Thymus (tissue), 11 donors: ENCODE measurements around the gene RNF166. TPM values are rescaled to one million over a fixed set of nuclear protein-coding genes. Genes with fewer than 3 reads are reported as not detected.

Source experiments
- DNase-seq, 9 donors: peaks; one replicate each; pipeline ENCODE4 v3.0.0-alpha.2; 2013; ENCODE audit warnings: low spot score in 9 of 9, low read depth in 6 of 9, missing footprints in 1 of 9
- H3K27ac ChIP-seq, 2 donors: one replicate each; pipeline ENCODE4 v1.5.1; 2013; ENCODE audit warnings: control low read depth in 1 of 2, low read depth in 1 of 2, low read length in 1 of 2, mild to moderate bottlenecking in 1 of 2, moderate library complexity in 1 of 2
- H3K27me3 ChIP-seq, 2 donors: one replicate each; pipeline ENCODE4 v1.5.1; 2013; ENCODE audit warnings: low read length in 1 of 2; ENCODE audit not compliant: control insufficient read depth in 2 of 2, insufficient read depth in 1 of 2
- H3K36me3 ChIP-seq, 2 donors: one replicate each; pipeline ENCODE4 v1.5.1; 2013; ENCODE audit warnings: low read length in 1 of 2, mild to moderate bottlenecking in 1 of 2, moderate library complexity in 1 of 2; ENCODE audit not compliant: control insufficient read depth in 2 of 2, insufficient read depth in 2 of 2
- H3K4me1 ChIP-seq, 2 donors: one replicate each; pipeline ENCODE4 v1.5.1; 2013; ENCODE audit warnings: low read length in 2 of 2; ENCODE audit not compliant: control insufficient read depth in 2 of 2, insufficient read depth in 2 of 2
- H3K4me3 ChIP-seq, 2 donors: one replicate each; pipeline ENCODE4 v1.5.1; 2013; ENCODE audit warnings: low read length in 2 of 2, control low read depth in 1 of 2, mild to moderate bottlenecking in 1 of 2
- H3K9me3 ChIP-seq, 2 donors: one replicate each; pipeline ENCODE4 v1.5.1; 2013; ENCODE audit warnings: low read length in 1 of 2, mild to moderate bottlenecking in 1 of 2; ENCODE audit not compliant: control insufficient read depth in 2 of 2, insufficient read depth in 1 of 2
- WGBS: extraction: QIAGEN DNeasy Blood & Tissue Kit; methylation state at CpG from one replicate; pipeline ENCODE4 v1.1.7; 2013; 5-methylcytosine and 5-hydroxymethylcytosine counted together
- polyA plus RNA-seq: library from polyadenylated mRNA; stranded (reverse); fragments of 200-250 nt; gene quantifications from one replicate; pipeline ENCODE4 v1.2.3, GENCODE V29; 2013
- total RNA-seq: library from RNA; stranded (reverse); fragments of 120-200 nt; gene quantifications from one replicate; pipeline ENCODE4 v1.2.4, GENCODE V29; 2013
- donor health status: healthy.

Gene RNF166
- total and polyA plus RNA-seq, 2 donors = 32.6 to 144 TPM

GRCh38 chr16:88735121-88735520 is 28.9 kb upstream of the RNF166 start:
- over 99% methylated on average over 16 of the region's 16 CpGs for WGBS
- no peak for DNase-seq
- H3K27me3 ChIP-seq = no peaks in the 10 kb centered on the region

GRCh38 chr16:88734361-88734728 is 28.1 kb upstream of the RNF166 start:
- no peak overlapping the region for H3K27ac ChIP-seq
- WGBS = 99% methylated on average over 23 of the region's 23 CpGs

More at GRCh38 chr16:88735121-88735520, 28.9 kb upstream of the RNF166 start:
- H3K36me3 ChIP-seq = peaks cover 21 to 66% of the 10 kb centered on the region in 2 donors
- no peak overlapping the region for H3K27ac ChIP-seq
- peaks cover 0 to 1% of the 10 kb centered on the region in 2 donors for H3K9me3 ChIP-seq
- no peak overlapping the region for H3K4me3 ChIP-seq
- H3K4me1 ChIP-seq = peaks cover 7 to 11% of the 10 kb centered on the region in 2 donors

GRCh38 chr16:88733630-88734360 is 27.6 kb upstream of the RNF166 start:
- Histone ChIP-seq H3K9me3 (peaks cover 0 to 1% of the 10 kb centered on the region in 2 donors), H3K4me1 (peaks cover 5 to 7% of the 10 kb centered on the region in 2 donors), H3K27ac (no peak overlapping the region), H3K27me3 (no peaks in the 10 kb centered on the region), H3K36me3 (peaks cover 23 to 68% of the 10 kb centered on the region in 2 donors), H3K4me3 (no peak overlapping the region)
- 98% methylated on average over 27 of the region's 27 CpGs for WGBS
- DNase-seq = no peak

More at GRCh38 chr16:88734361-88734728, 28.1 kb upstream of the RNF166 start:
- H3K4me3 ChIP-seq = no peak overlapping the region
- H3K9me3 ChIP-seq = peaks cover 0 to 1% of the 10 kb centered on the region in 2 donors
- DNase-seq = no peak
- H3K36me3 ChIP-seq = peaks cover 23 to 68% of the 10 kb centered on the region in 2 donors
- no peaks in the 10 kb centered on the region for H3K27me3 ChIP-seq
- peaks cover 7 to 8% of the 10 kb centered on the region in 2 donors for H3K4me1 ChIP-seq

- Histone ChIP-seq H3K27ac (no peak overlapping the region), H3K4me1 (peaks cover 3 to 7% of the 10 kb centered on the region in 2 donors), H3K4me3 (no peak overlapping the region), H3K36me3 (peaks cover 23 to 68% of the 10 kb centered on the region in 2 donors), H3K9me3 (peaks cover 0 to 1% of the 10 kb centered on the region in 2 donors), H3K27me3 (no peaks in the 10 kb centered on the region)
- WGBS = 95% methylated on average over 13 of the region's 13 CpGs
- no peak for DNase-seq
Measured at GRCh38 chr16:88732961-88733294, 26.7 kb upstream of the RNF166 start.

GRCh38 chr16:88732172-88732960 is 26.2 kb upstream of the RNF166 start:
- peaks cover 0 to 1% of the 10 kb centered on the region in 2 donors for H3K9me3 ChIP-seq
- no peaks in the 10 kb centered on the region for H3K27me3 ChIP-seq
- DNase-seq = no peak
- WGBS = 95% methylated on average over 30 of the region's 30 CpGs
- no peak overlapping the region for H3K4me3 ChIP-seq
- H3K27ac ChIP-seq = no peak overlapping the region
- H3K4me1 ChIP-seq = peaks cover under 1 to 3% of the 10 kb centered on the region in 2 donors
- peaks cover 24 to 74% of the 10 kb centered on the region in 2 donors for H3K36me3 ChIP-seq

GRCh38 chr16:88731699-88732098 is 25.5 kb upstream of the RNF166 start:
- H3K4me3 ChIP-seq = no peak overlapping the region
- peaks cover 0 to 1% of the 10 kb centered on the region in 2 donors for H3K9me3 ChIP-seq
- H3K27me3 ChIP-seq = no peaks in the 10 kb centered on the region
- DNase-seq = no peak
- H3K36me3 ChIP-seq = peaks cover 30 to 78% of the 10 kb centered on the region in 2 donors
- no peak overlapping the region for H3K27ac ChIP-seq
- 96% methylated on average over 15 of the region's 15 CpGs for WGBS
- H3K4me1 ChIP-seq = no peaks in the 10 kb centered on the region

GRCh38 chr16:88730632-88731607 is 24.7 kb upstream of the RNF166 start:
- WGBS = 96% methylated on average over 34 of the region's 34 CpGs
- H3K36me3 ChIP-seq = peaks cover 37 to 80% of the 10 kb centered on the region in 2 donors
- no peaks in the 10 kb centered on the region for H3K27me3 ChIP-seq
- no peak overlapping the region for H3K27ac ChIP-seq
- peaks cover 0 to 1% of the 10 kb centered on the region in 2 donors for H3K9me3 ChIP-seq
- no peaks in the 10 kb centered on the region for H3K4me1 ChIP-seq
- H3K4me3 ChIP-seq = no peak overlapping the region
- DNase-seq = no peak

- DNase-seq = no peak
- Histone ChIP-seq H3K9me3 (no peaks in the 10 kb centered on the region), H3K36me3 (peaks cover 39 to 80% of the 10 kb centered on the region in 2 donors), H3K27ac (no peak overlapping the region), H3K27me3 (no peaks in the 10 kb centered on the region), H3K4me3 (no peak overlapping the region), H3K4me1 (no peaks in the 10 kb centered on the region)
- 96% methylated on average over 20 of the region's 20 CpGs for WGBS
Measured at GRCh38 chr16:88727871-88728270, 21.7 kb upstream of the RNF166 start.
